ENCODE measurements around the gene TMEM238L.

TMEM238L gene

GRCh38 chr17:10803350-10803749, 549 bp downstream of the TMEM238L start:
- DNase-seq = no peak

DNA sequence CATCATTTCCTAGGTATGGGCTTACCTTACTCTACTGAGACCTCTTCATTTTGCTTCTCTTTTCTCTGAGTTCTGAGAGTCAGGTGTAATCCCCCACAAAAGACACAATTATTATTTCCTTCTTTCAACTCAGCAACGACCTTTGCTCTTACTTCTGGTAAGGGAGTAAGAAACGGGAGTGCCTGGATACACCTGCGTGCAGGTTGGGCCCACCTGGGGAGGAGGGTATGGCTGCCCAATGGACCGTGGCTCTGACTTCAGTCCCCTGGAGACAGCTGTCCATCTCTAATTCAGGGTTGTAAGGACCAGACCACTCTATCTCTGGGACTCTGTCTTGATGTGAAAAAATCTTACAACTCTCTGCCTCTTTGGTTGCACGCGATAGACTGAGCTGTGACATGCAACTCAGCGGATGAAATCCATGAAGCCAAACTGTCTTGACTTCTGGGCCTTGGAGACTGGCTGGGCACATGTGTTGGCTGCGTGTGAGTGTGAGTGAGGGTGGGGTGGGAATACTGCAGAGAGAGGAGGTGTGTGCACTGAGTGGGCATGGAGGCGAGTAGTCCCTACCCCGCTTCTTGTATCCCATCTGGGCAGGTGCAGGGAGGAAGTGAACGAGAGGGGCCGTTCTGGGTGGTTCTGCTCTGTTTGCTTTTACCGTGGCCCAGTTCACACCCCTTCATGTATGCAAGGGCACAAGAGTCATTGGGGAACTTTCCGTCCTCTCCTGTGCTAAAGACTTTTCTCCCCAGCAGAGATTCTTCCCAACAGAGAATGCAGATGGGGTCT, 1.2 kb downstream of the TMEM238L start:
- no peak for DNase-seq

GRCh38 chr17:10799407-10799806, 4.5 kb downstream of the TMEM238L start:
- no peak for DNase-seq

DNA sequence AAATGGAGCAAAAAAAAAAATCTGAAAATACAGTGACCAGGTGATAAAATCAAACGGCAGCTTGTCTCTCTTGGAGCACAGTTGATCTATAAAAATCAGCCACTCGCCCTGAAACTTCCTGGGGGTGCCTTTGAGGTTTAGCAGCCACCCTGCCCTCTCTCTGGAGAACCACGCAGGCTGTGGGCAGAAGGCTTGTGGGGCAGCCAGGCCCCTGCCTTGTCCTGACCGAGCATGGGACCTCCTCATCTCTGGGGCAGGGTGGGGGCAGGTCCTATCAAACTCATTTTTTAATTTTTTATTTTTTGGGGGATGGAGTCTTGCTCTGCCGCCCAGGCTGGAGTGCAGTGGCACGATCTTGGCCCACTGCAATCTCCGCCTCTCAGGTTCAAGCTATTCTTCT, 5.0 kb downstream of the TMEM238L start:
- DNase-seq = no peak

DNA sequence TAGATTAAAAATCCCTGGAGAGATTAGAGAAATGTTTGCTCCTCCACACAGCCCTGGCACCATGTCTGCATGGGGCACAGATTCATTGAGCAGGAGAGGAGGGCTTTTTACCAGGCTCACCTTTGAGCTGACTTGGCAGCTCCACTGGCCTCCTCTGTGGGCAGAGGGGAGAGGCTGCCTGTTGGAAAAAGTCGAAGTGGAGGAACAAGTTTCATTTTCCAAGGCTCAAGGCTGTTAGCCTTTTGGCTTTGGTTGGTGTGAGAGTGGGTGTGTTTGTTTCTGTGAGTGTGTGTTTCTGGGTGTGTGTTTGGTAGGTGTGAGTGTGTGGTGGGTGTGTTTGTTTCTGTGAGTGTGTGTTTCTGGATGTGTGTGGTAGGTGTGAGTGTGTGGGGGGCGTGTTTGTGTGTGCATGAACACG, 5.6 kb downstream of the TMEM238L start:
- no peak for DNase-seq

- DNase-seq = no peak
These were observed 6.2 kb downstream of the TMEM238L start for GRCh38 chr17:10797476-10798328.

DNA sequence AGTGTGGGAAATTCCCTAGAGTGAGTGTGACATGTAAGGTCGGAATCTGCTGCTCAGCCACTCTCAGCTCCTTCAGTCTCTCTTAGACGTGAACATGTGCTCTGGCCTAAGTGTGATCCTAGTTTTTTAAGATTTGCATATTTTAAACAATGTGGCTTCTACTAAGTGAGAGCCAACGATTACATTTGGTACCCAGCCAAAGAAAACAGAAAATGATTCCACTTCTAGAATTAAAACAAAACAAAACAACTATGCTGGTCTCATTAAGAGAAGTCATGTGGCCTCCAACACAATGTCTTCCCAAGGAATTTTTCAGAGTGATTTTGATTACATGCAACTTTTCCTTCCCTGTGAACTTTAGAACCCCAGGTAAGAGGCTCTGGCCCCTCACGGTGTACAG, 10.1 kb downstream of the TMEM238L start:
- DNase-seq = no peak

- DNase-seq = no peak
These were observed 10.6 kb downstream of the TMEM238L start for GRCh38 chr17:10793256-10793655.

DNA sequence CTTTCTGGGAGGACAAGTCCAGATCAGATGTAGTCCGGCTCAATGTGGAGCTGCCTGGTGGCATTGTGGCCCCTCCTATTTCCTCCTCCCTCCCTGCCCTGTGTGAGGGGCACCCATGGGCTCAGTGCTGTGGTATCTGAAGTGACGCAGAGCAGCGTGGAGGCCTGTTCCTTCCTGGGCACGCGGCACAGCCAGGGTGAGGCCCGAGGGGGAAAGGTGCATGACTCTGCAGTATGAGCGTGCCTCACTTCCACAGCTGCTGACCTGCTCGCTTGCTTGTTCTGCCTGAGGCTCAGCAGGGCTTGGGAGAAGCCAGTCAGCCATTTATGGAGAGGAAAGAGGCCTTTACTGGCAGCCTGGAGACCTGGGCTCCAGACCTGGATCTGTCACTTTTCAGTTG, 11.7 kb downstream of the TMEM238L start:
- no peak for DNase-seq

DNA sequence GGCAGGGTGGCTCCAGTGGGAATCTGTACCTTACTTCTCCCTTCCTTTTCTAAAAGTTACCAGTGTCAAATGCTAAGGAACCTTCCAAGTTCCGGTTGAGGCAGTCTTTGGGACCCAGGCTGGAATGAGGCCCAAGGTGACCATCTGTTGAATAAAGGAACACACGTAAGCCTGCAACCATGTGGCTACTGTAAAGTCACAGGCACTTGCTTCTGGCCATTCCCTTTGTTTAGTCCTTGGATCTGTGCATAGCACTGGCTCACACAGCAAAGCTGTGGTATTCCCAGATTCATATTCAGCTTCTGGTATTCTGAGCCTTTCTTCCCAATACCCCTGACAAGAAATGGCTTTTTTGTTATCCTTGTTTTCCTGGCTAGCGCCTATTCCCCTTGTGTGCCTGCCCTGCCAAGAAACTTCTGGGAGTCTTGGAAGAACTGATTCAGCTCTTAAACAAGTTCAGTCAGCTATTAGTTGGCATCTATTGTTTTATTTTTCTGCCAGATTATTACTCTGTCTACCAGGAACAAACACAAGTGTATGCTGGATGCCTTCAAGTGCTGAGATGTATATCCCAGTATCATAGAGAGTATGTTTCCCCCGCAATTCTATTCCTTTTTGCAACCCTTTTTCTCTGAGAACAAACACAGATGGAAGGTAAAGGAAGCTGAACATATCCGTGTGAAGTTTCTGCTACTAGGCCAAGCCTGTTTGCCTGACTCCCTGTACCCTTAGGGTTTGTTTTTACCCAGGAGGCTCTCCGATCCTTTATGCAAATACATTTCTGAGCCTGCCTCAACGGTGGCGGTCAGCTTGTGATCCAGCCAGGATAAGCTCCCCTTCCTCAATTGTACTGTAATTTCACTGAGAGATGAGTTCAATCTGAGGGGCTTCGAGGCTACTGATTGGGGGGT, 13.2 kb downstream of the TMEM238L start:
- no peak for DNase-seq

DNA sequence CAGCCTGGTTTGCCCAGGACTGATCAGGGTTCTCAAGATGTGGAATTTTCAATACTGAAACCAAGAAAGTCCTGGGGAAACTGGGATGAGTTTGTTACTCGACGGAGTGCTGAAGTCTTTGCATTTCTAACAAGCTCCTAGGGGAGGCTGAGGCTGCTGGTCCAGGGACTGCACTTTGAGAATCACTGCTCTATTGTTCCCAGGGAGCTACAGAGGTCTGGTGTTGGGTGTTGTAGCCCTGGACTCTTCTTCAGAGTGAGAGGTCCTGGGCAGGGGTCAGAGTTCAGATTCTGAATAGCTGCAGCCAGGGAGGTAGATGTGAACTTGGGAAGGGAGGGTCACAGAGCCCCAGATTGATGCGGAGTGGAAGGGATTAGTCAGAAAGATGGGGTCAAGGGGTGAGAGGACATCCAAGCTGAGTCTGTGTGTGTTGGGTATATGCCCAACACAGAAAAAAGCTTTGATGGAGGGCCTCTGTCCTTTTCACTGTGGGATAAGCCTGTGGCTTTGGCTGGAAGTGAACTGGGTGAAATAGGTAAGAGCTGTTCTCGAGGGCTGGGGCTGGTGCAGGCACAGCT, 14.1 kb downstream of the TMEM238L start:
- no peak for DNase-seq

DNA sequence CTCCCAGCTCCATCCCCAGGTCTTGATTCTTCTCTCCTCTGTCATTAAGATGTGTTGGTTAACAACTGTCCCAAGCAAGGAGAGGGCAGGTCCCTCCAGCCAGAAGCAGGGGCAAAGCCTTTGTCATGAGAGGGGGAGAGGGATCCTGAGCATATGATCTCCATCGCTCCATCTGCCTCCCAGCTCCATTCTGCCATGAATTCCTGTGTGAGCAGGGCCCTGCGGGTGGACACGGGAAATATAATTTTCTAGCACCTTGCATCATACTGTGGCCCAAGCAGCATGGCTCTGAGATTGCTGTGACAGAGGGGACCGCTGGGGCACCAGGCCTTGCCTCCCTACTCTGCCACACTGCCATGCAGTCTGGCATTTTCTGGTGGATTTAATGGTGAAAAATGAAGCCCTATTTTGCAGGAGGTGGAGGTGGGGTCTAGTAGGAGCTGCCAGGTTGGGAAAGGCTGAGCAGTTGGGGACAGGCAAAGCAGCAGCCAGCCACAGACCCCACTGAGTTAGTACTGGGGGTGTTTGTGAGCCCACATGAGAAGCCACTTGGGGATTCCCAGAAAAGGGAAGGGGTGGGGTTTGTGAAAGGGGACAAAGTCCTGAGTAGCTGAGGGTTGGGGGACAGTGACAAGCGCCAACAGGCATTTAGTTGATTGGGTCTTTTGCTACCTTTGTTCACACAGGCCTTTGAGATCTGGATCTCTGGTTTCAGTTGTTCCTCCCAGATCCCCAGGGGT, 16.4 kb downstream of the TMEM238L start:
- DNase-seq = no peak

DNA sequence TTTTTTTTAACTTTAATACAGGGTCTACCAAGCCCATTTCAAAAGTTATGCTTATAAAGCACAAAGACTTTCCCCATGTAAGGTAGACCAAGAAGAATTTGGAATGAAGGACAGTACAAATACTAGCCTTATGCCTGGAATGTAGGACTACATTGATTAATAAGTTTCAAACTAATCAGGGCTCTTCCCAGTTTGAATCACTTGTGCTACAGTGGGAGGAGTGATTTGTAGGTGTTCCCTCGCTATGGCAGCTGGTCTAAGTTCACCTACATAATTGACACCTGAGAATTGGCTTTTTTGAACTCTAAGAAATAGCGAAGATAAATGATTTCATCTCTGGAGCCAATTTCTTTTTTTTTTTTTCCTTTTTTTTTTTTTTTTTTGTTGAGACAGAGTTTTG, 18.6 kb downstream of the TMEM238L start:
- no peak for DNase-seq

GRCh38 chr17:10779609-10780008, 24.3 kb downstream of the TMEM238L start:
- DNase-seq = no peak

GRCh38 chr17:10777890-10778289, 26.0 kb downstream of the TMEM238L start:
- DNase-seq = no peak

DNA sequence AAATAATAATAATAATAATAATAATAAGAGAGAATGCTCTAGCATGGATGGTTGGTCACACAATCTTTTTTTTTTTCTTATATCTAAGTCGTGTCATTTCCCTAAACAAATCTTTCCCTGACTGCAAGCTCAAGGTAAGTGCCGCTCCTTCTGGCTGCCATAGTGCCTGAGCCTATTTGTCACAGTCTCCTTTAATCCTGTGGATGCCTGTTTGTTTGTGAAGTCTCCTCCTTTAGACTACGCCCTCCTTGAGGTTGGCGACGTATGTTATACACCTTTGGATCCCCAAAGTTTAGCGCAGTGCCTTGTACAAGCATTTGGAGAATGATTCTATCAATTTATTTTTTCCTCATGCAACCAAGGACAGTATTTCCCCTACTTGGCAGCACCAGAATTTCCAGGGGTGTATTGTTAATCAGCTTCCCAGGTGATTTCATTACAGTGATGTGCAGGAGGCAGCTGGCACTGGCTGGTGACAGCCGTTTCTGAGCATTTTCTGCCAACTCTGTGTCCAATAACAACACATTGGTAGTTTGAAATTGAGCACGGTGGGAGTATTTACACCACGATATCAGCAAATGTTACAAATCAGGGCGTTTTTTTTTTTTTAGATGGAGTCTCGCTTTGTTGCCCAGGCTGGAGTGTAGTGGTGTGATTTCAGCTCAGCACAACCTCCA, 26.6 kb downstream of the TMEM238L start:
- DNase-seq = no peak

DNA sequence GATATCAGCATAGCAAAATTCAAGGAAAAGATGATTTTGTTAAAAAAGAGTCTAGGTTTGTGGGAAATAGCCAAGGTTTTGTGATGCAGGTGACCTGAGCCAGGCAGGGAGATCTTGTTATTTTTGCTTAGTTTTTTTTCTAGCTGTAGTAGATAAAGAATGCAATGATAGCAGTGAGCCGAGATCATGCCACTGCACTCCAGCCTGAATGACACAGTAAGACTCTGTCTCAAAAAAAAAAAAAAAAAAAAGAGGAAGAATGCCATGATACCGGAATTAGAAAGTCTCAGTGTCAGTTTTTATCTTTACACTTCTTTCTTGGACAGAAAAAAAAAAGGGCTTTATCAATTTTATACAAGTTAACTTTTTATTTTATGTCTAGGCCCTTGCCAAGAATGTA, 27.5 kb downstream of the TMEM238L start:
- no peak for DNase-seq

DNA sequence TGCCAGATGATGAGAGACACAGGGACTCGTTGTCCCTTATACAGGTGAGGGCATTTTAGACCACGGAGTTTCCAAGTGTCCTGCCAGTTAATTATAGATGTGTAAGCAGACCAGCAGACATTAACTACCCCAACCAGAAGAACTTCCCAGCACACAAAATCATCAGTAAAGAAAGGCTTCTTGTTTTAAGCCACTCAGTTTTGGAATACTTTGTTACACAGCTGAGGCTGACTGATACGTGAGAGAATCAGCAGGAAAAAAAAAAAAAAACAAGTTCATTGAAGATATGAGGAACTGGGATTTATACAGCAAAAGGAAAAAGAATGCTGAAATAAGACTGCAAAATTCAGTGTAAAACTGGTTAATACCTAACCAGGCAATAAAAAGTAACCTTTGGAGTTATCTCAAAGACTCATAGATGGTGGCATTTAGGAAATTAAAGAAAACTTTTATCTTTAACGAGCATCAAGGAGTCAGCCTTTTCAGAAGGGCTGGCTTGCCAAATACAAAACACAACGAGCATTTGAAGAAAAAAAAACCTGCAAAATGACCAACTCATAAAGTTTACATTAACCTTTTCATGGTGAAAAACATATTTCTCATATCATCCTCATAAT, 28.1 kb downstream of the TMEM238L start:
- DNase-seq = no peak

- DNase-seq = no peak
These were observed 28.8 kb downstream of the TMEM238L start for GRCh38 chr17:10775058-10775457.

GRCh38 chr17:10773391-10773790, 30.5 kb downstream of the TMEM238L start:
- no peak for DNase-seq

Data from activated CD4-positive, CD25-positive, alpha-beta regulatory T cell (primary cell).